GM18870 (cell line): Measurements from ENCODE around the gene CFP.

Experiments used
- ATAC-seq: cut with Tn5 transposase; IDR thresholded peaks from one replicate; pipeline ENCODE4 v1.9.1; 2021; ENCODE audit warnings: moderate library complexity; ENCODE audit not compliant: unreplicated experiment

The CFP gene

DNA sequence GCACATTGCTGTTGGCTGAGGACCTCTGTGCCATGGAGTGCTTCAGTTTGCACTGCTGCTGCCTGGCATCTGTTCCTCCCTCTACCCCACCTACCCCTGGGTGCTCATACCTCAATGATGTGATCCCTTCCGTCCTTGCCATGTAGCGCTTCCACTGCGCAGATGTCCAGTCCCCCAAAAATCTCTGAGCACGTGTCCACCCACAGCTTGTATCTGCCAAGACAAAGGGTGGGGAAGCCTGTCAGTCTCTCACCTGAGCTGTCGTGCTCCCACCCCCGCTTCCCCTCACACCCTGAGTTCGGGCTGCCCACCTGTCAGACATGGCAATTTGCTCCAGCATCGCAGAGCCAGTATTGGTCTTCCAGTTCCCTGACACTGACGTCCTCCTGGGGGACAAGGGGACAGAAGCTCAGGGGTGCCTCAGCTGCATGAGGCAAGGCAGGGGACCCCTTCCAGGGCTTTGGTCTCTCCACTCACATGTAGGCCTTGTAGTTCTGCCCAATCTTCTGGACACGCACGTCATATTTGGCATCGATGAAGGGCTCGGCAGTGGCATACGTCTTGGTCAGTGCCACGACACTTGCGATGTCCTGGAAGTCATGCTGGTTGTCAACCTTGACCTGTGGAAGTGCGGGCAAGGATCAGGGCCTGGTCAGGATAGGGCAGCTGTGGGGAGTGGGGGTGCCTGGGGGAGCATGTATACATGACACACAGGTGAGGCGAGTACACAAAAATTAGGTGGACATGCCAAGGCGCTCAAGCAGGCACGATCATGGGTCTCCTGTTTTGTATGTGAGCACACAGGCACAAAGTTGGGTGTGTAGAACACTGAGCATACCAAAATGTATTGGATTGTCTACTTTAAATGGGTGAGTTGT, 53.5 kb downstream of the CFP start:
- ATAC-seq: no peak

DNA sequence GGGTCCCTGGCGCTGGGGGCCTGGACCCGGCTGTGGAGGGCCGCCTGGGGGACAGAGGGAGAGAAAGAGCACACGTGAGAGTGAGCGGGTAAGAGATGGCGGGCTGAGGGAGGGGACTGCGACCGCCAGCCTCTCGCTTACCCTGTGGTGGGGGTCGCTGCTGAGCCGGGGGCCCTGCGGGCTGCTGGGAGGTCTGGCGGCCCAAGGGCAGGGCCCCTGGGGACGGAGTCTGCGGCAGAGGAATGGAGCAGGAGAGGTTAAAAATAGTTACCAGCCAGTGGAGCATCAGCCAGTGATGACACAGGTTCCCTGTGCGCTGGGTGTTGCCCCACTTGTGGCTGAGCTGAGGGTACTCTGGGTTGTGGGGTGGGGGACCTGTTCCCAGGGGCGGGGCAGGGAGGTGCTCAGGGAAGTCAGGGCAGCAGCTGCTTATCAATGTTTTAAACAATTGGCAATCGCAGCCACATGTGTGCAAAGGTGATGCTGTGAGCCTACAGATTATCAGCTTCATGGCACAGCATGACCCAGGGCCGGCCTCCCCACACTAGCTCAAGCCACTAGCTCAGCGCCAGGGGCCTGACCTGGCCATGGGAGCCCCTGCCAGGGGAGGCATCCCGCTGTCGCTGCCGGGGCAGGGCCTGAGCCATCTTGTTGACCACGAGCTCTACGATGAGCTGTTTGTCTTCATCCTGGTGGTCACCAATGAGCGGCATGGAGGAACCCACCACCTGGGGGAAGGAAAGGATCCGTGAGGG, 55.0 kb downstream of the CFP start:
- ATAC-seq: no peak

DNA sequence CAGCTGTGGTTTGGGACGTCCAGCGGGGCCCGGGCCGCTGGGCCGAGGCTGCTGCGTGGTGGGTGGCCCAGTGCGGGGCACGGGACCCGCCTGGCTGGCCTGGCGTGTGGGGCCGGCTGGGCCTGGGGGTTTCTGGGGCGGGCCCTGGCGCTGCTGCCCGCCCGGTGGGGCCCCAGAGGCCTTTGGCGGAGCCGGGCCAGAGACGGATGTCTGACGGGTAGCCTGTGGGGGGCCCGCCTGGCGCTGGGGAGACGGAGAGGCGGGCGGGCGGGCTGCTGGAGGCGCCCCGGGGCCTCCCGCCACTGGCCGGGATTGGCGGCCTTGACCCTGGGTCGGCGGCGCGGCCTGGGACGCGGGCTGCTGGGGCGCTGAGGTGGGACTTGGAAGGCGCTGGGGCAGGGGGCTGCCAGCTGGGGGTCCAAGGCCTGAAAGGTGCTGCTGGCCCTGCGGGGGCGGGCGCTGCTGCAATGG, 55.6 kb downstream of the CFP start:
- no peak for ATAC-seq

DNA sequence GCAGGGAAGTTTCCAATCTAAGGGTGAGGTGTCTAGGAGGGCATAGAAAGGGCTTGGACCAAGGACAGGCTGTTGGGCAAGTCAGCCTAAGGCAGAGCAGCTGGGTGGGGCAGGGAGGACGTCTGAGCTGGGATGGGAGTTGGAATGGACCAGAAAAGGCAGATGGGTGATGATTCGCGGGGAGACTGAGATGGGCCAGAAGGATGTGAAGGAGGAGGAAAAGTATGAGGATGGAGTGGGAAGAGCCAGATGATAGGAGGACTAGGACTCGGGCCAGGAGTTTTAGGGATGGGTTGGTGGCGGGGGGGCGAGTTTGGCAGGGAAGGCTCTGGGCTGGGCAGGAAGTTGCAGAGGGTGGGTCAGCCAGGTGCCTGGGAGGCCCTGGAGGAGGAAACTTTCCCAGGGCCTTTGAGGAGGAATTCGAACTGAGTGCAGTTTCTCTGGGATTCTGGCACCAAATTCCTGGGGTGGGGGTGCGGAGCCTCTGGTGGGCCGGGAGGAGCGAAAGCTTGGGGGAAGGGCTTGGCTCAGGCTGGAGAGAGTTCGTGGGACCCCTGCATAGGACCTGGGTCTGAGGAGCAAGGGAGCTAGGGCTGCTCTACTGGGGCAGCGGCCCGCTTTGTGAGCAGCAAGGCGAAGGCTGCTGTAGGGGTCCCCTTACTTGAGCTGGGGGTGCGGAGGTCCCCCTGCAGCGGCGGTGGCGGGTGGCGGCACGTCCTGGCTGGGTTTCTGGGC, 56.2 kb downstream of the CFP start:
- ATAC-seq: no peak
